Hepatocyte (in vitro differentiated cells): Measurements from ENCODE around the gene ZNF182. TPM values are rescaled to one million over a fixed set of nuclear protein-coding genes. Genes with fewer than 3 reads are reported as not detected.
A peak's percentile ranks its signal among the peaks of the same experiment; 100 is the strongest.
"Not testable (repeated sequence)": the region's sequence is repeated elsewhere in the genome, so short reads cannot be mapped to it uniquely, and the experiment has no call there.

Experiments
- DNase-seq: peaks from one replicate; pipeline ENCODE4 v3.0.0-alpha.2; 2016; ENCODE audit warnings: low spot score
- H2AFZ ChIP-seq: fragments of 200-600 bp; sonication (generic); 2 replicates; pipeline ENCODE4 v1.6.0; 2016; ENCODE audit warnings: antibody characterized with exemption, mild to moderate bottlenecking
- H3K27ac ChIP-seq: fragments of 200-600 bp; sonication (generic); 2 replicates; pipeline ENCODE4 v1.5.1; 2016; ENCODE audit warnings: mild to moderate bottlenecking
- H3K27me3 ChIP-seq: fragments of 200-600 bp; sonication (generic); 2 replicates; pipeline ENCODE4 v1.6.1; 2016
- H3K36me3 ChIP-seq: fragments of 200-600 bp; sonication (generic); replicated peaks from 2 replicates; pipeline ENCODE4 v1.5.1; 2016; ENCODE audit warnings: low read depth; ENCODE audit not compliant: insufficient read depth
- H3K4me1 ChIP-seq: fragments of 200-600 bp; sonication (generic); 2 replicates; pipeline ENCODE4 v1.5.1; 2016; ENCODE audit warnings: mild to moderate bottlenecking, moderate library complexity; ENCODE audit not compliant: insufficient read depth
- H3K4me2 ChIP-seq: fragments of 200-600 bp; sonication (generic); 2 replicates; pipeline ENCODE4 v1.6.0; 2016
- H3K4me3 ChIP-seq: fragments of 200-600 bp; sonication (generic); 2 replicates; pipeline ENCODE4 v1.5.1; 2016; ENCODE audit warnings: mild to moderate bottlenecking
- H3K79me2 ChIP-seq: fragments of 200-600 bp; sonication (generic); 2 replicates; pipeline ENCODE4 v1.6.0; 2017; ENCODE audit warnings: mild to moderate bottlenecking
- H3K9me2 ChIP-seq: fragments of 200-600 bp; sonication (generic); replicated peaks from 2 replicates; pipeline ENCODE4 v1.6.0; 2017; ENCODE audit warnings: mild to moderate bottlenecking; ENCODE audit not compliant: insufficient read depth
- H3K9me3 ChIP-seq: fragments of 200-600 bp; sonication (generic); 2 replicates; pipeline ENCODE4 v1.5.1; 2016; ENCODE audit warnings: low read depth, mild to moderate bottlenecking
- H4K20me1 ChIP-seq: fragments of 200-600 bp; sonication (generic); 2 replicates; pipeline ENCODE4 v1.6.0; 2016; ENCODE audit warnings: mild to moderate bottlenecking; ENCODE audit not compliant: insufficient read depth, poor library complexity, severe bottlenecking
- EZH2 ChIP-seq: fragments of 200-600 bp; sonication (generic); IDR thresholded peaks from 2 replicates; pipeline ENCODE4 v1.6.1; 2016; ENCODE audit warnings: antibody characterized with exemption, mild to moderate bottlenecking, borderline replicate concordance
- EZH2phosphoT487 ChIP-seq: fragments of 200-600 bp; sonication (generic); IDR thresholded peaks from one replicate; pipeline ENCODE4 v1.6.1; 2018; ENCODE audit warnings: antibody characterized with exemption, mild to moderate bottlenecking, low read depth, moderate library complexity; ENCODE audit not compliant: unreplicated experiment, severe bottlenecking
- WGBS: methylation state at CpG from one replicate; pipeline ENCODE4 v1.1.6; 2016; ENCODE audit warnings: low lambda C conversion rate; ENCODE audit errors: missing lambda C conversion rate; 5-methylcytosine and 5-hydroxymethylcytosine counted together
- polyA plus RNA-seq: library from polyadenylated mRNA; unstranded; fragments of >200 nt; fragmentation: Nextera tagmentation; extraction: Ambion mirVana; gene quantifications from 2 replicates; pipeline ENCODE4 v1.2.1, GENCODE V29; 2016
- total RNA-seq: library from RNA; depleted of rRNA; stranded (reverse); fragments of >200 nt; gene quantifications from 2 replicates; pipeline ENCODE4 v1.2.3, GENCODE V29; 2014
- TF ChIP-seq, protein P1 (sequence below): fragments of 200-600 bp; sonication (generic); IDR thresholded peaks from 2 replicates; pipeline ENCODE4 v1.5.1; 2016; ENCODE audit warnings: antibody characterized with exemption, mild to moderate bottlenecking; ENCODE audit not compliant: poor library complexity

ZNF182 gene
- total and polyA plus RNA-seq, 2 experiments from 2014 or later: 3.4 to 5.0 TPM

DNA sequence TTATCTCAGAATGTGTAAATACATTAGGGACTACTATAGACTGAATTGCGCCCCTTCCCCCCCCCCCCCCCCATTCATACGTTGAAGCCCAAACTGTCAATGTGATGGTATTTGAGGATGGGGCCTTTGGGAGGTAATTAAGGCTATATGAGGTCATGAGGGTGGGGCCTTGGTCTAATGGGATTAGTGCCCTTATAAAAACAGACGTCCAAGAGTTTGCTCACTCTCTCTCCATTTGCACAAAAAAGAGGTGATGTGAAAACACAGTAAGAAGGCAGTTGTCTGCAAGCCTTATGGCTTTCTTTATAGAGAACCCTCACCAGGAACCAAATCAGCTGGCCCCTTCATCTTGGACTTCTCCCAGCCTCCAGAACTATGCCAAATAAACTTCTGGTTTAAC, 18.3 kb upstream of the ZNF182 start:
- Histone ChIP-seq H3K4me2 (peak overlapping the region; percentile 76), H3K79me2 (no peaks in the 10 kb centered on the region), H3K9me3 (no peaks in the 10 kb centered on the region), H3K36me3 (no peaks in the 10 kb centered on the region), H3K4me3 (no peak overlapping the region), H3K4me1 (no peaks in the 10 kb centered on the region), H3K9me2 (no peaks in the 10 kb centered on the region), H3K27ac (peak overlapping the region; percentile 99), H3K27me3 (no peaks in the 10 kb centered on the region), H4K20me1 (no peaks in the 10 kb centered on the region), H2AFZ (peak overlapping the region; percentile 74)
- WGBS: 65% methylated on average over 3 of the region's 3 CpGs
- no peak for TF ChIP-seq EZH2
- TF ChIP-seq EZH2phosphoT487: no peak
- TF ChIP-seq, protein P1, sequence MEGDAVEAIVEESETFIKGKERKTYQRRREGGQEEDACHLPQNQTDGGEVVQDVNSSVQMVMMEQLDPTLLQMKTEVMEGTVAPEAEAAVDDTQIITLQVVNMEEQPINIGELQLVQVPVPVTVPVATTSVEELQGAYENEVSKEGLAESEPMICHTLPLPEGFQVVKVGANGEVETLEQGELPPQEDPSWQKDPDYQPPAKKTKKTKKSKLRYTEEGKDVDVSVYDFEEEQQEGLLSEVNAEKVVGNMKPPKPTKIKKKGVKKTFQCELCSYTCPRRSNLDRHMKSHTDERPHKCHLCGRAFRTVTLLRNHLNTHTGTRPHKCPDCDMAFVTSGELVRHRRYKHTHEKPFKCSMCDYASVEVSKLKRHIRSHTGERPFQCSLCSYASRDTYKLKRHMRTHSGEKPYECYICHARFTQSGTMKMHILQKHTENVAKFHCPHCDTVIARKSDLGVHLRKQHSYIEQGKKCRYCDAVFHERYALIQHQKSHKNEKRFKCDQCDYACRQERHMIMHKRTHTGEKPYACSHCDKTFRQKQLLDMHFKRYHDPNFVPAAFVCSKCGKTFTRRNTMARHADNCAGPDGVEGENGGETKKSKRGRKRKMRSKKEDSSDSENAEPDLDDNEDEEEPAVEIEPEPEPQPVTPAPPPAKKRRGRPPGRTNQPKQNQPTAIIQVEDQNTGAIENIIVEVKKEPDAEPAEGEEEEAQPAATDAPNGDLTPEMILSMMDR: no peak
- DNase-seq: no peak

DNA sequence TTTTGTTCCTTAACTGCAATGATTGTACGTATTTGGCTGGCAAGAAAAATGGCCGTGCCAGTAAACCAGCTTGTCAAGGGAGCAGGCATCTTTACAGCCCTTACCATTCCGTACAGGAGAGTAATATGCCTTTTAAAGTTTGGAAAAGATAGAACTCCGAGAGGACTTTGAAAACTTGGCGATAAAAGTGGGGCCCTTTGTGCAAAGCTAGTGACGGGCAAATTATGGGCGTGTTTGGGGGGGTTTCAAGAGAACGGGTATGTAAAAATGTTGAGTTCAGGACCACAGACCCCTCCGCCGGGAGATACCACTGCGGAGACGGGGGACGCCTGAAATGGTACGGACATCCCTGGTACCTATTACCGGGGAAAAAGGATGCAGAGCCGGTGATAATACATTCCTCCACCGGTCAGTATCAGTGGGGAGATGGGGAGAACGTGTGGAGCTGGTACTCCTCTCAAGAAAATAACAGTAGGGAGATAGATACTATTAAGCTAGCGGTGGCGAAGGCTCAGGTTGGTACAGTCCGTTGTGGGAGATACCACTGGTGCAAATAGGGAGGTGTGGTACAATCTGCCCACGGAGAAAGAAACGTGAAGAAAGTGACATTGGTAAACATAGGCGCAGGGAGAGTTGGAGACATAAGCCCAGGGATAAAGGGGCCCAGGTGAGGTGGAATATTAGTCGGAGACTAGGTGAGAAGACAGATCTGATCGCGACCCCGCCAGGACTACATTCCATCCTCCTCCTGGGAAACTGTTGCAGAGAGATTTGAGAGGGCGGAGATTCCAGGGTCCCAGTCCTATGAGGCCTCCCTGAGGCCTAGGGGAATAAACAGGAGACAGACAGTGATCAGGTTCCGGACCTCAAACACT, 17.5 kb upstream of the ZNF182 start:
- DNase-seq: peak; percentile 64
- H3K27ac ChIP-seq: peak overlapping the region; percentile 99
- no peaks in the 10 kb centered on the region for H3K9me2 ChIP-seq
- H3K9me3 ChIP-seq: no peaks in the 10 kb centered on the region
- TF ChIP-seq, protein P1: no peak
- TF ChIP-seq EZH2phosphoT487 (no peak), EZH2 (no peak)
- H3K27me3 ChIP-seq: no peaks in the 10 kb centered on the region
- WGBS: 38% methylated on average over 30 of the region's 30 CpGs
- peak overlapping the region; percentile 50 for H3K4me3 ChIP-seq
- peak overlapping the region; percentile 74 for H2AFZ ChIP-seq
- H3K79me2 ChIP-seq: no peaks in the 10 kb centered on the region
- peak overlapping the region; percentile 76 for H3K4me2 ChIP-seq
- no peaks in the 10 kb centered on the region for H3K4me1 ChIP-seq
- no peaks in the 10 kb centered on the region for H4K20me1 ChIP-seq
- H3K36me3 ChIP-seq: no peaks in the 10 kb centered on the region

DNA sequence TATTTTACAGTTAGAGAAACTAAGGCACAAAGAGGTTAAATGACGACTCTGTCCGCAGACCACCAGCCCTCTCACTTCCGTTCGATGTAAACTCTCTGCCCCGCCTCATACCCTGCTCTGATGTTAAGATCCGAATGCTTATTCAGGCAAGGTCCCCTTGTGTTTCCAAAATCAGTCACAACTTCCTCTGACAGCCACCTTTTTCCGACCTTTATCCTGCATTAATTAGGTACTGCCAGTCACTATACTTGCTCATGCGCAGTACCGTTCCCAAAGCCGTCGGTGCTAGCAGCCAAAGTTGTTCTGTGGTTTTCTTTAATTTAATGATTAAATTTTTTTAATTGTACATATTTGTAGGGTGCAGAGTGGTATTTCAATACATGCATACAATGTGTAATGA, 16.7 kb upstream of the ZNF182 start:
- H3K4me2 ChIP-seq: peak overlapping the region; percentile 76
- not testable (repeated sequence) for H3K9me2 ChIP-seq, DNase-seq, H3K4me3 ChIP-seq, H3K9me3 ChIP-seq, H3K36me3 ChIP-seq, H3K27me3 ChIP-seq, H4K20me1 ChIP-seq, H3K4me1 ChIP-seq, H3K79me2 ChIP-seq
- peak overlapping the region; percentile 99 for H3K27ac ChIP-seq
- peak overlapping the region; percentile 74 for H2AFZ ChIP-seq
- 86% methylated on average over 11 of the region's 11 CpGs for WGBS

DNA sequence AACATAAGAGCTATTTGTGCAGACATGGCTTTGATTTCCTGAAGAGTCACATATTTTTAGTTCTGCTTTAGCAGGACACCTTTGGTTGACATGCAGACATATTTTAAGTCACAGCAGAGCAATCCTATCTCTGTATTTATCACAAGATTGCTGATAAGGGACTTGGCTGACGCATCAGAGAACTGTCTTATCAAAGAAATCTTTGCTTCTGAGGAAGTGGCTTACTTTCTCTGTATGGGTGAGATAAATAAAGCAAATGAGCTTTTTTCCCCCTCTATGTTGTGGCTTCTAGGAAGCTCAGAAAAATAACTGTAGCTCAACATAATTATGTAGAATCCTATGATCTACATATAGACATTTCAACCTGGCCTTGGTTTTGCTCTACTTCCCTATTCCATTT, 16.1 kb upstream of the ZNF182 start:
- WGBS: no CpG with 5 or more reads among the region's 1 CpG
- not testable (repeated sequence) for H3K36me3 ChIP-seq, H2AFZ ChIP-seq, H3K79me2 ChIP-seq, H4K20me1 ChIP-seq, H3K27ac ChIP-seq, H3K4me3 ChIP-seq, H3K4me2 ChIP-seq, H3K27me3 ChIP-seq, H3K9me2 ChIP-seq, H3K4me1 ChIP-seq, H3K9me3 ChIP-seq, DNase-seq

DNA sequence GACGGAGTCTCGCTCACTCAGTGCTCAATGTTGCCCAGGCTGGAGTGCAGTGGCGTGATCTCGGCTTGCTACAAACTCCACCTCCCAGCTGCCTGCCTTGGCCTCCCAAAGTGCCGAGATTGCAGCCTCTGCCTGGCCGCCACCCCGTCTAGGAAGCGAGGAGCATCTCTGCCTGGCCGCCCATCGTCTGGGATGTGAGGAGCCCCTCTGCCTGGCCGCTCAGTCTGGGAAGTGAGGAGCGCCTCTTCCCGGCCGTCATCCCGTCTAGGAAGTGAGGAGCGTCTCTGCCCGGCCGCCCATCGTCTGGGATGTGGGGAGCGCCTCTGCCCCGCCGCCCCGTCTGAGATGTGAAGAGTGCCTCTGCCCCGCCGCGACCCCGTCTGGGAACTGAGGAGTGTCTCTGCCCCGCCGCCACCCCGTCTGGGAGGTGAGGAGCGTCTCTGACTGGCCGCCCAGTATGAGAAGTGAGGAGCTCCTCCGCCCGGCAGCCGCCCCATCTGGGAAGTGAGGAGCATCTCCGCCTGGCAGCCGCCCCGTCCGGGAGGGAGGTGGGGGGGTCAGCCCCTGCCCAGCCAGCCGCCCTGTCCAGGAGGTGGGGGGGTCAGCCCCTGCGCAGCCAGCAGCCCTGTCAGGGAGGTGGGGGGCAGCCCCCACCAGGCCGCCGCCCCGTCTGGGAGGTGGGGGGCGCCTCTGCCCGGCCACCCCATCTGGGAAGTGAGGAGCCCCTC, 13.0 kb upstream of the ZNF182 start:
- not testable (repeated sequence) for H4K20me1 ChIP-seq, H2AFZ ChIP-seq, DNase-seq, H3K27ac ChIP-seq, H3K9me3 ChIP-seq, H3K36me3 ChIP-seq, H3K4me2 ChIP-seq, H3K27me3 ChIP-seq, H3K79me2 ChIP-seq, H3K4me1 ChIP-seq, H3K9me2 ChIP-seq, H3K4me3 ChIP-seq
- 98% methylated on average over 15 of the region's 46 CpGs for WGBS

DNA sequence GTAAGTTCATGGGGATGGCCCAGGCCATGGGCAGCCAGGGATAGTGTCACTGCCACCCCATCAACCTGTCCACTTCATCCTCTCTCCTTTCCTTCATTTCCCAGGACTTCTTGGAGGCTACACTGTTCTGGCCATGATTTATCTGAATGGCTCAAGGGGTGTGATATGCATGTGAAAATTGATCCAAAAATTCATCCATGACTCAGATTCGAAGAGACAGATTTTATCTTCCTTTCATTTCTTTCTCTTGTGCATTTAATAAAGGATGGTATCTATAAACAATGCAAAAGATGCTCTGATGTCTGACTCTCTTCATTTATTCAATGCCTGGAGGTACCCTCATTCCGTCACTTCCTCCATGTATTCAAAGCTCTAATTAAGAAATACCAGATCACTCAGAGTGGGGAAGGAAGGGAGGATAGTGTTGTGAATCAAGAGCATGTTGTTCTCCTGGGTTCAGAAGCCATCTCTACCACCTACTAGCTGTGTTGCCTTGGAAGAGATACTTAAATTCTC, 5.7 kb upstream of the ZNF182 start:
- not testable (repeated sequence) for H3K36me3 ChIP-seq, H3K9me2 ChIP-seq, H3K4me2 ChIP-seq, H3K4me1 ChIP-seq, H3K4me3 ChIP-seq, DNase-seq, H3K27ac ChIP-seq, H3K9me3 ChIP-seq, H3K27me3 ChIP-seq, H3K79me2 ChIP-seq, H4K20me1 ChIP-seq, H2AFZ ChIP-seq
- WGBS: no CpG with 5 or more reads among the region's 2 CpGs
